H1 (cell line): ENCODE data around the gene XKR7. TPM values are rescaled to one million over a fixed set of nuclear protein-coding genes. Genes with fewer than 3 reads are reported as not detected.

Experiments used
- CTCF ChIA-PET: fragments of 300-600 bp; sonication (Branson Sonifier 250); formaldehyde crosslinking; loops from one replicate; lab custom pipeline; 2021; ENCODE audit not compliant: partially characterized antibody; lab: Charles Lee
- POLR2A ChIA-PET: fragments of 300-600 bp; sonication (Branson Sonifier 250); formaldehyde crosslinking; loops from one replicate; lab custom pipeline; 2021; ENCODE audit warnings: inconsistent platforms; ENCODE audit not compliant: partially characterized antibody; lab: Charles Lee
- DNase-seq, 2 experiments: peaks; one replicate each; pipeline versions ENCODE4 v3.0.0 to v3.0.0-alpha.2; 2010 to 2022; ENCODE audit warnings: low spot score in 2 of 2, low read depth in 1 of 2, mixed read lengths in 1 of 2
- FAIRE-seq: peaks from 2 replicates; lab custom pipeline; 2011; peaks lifted over from hg19 to GRCh38; lab: Jason Lieb, UNC
- H2AFZ ChIP-seq: 2 replicates; pipeline ENCODE4 v1.8.1; 2012; ENCODE audit warnings: low read length, inconsistent platforms
- H2AK5ac ChIP-seq: 2 replicates; pipeline ENCODE4 v1.6.1; 2013; ENCODE audit warnings: low read depth, low read length
- H2BK120ac ChIP-seq: replicated peaks from 2 replicates; pipeline ENCODE3; 2013; ENCODE audit warnings: low read depth, low read length, inconsistent platforms
- H2BK12ac ChIP-seq: 2 replicates; pipeline ENCODE4 v1.6.1; 2013; ENCODE audit warnings: low read depth, low read length
- H2BK15ac ChIP-seq: 2 replicates; pipeline ENCODE4 v1.6.1; 2013; ENCODE audit warnings: low read length
- H2BK20ac ChIP-seq: 2 replicates; pipeline ENCODE4 v1.6.1; 2013; ENCODE audit warnings: low read length
- H2BK5ac ChIP-seq: 2 replicates; pipeline ENCODE4 v1.6.1; 2013; ENCODE audit warnings: low read depth, low read length
- H3K14ac ChIP-seq: 2 replicates; pipeline ENCODE4 v1.6.1; 2013; ENCODE audit warnings: inconsistent platforms; ENCODE audit not compliant: insufficient read length
- H3K18ac ChIP-seq: 2 replicates; pipeline ENCODE4 v1.6.1; 2013; ENCODE audit warnings: low read length; ENCODE audit errors: extremely low read depth
- H3K23ac ChIP-seq: 2 replicates; pipeline ENCODE4 v1.6.1; 2013; ENCODE audit warnings: inconsistent platforms; ENCODE audit not compliant: insufficient read length
- H3K23me2 ChIP-seq: 2 replicates; pipeline ENCODE4 v1.6.1; 2013; ENCODE audit warnings: low read depth, low read length
- H3K27ac ChIP-seq: 2 replicates; pipeline ENCODE4 v1.6.1; 2011; ENCODE audit warnings: low read depth, low read length, inconsistent platforms
- H3K27me3 ChIP-seq, 4 experiments: replicated peaks in 1 of 4; 1 replicate in 1 of 4; 2 replicates in 3 of 4; pipeline versions ENCODE4 v1.6.1 to v1.8.1; 2011 to 2013; ENCODE audit warnings: low read length in 3 of 4, mild to moderate bottlenecking in 3 of 4, inconsistent platforms in 2 of 4, mixed read lengths in 2 of 4, moderate library complexity in 1 of 4; ENCODE audit not compliant: control insufficient read depth in 3 of 4, insufficient read depth in 3 of 4; ENCODE audit errors: extremely low read depth in 1 of 4
- H3K36me3 ChIP-seq, 4 experiments: 2 replicates each; pipeline versions ENCODE4 v1.6.1 to v1.8.1; 2011 to 2013; ENCODE audit warnings: mild to moderate bottlenecking in 4 of 4, low read length in 3 of 4, moderate library complexity in 2 of 4, control low read depth in 1 of 4, inconsistent platforms in 1 of 4; ENCODE audit not compliant: insufficient read depth in 4 of 4, control insufficient read depth in 2 of 4
- H3K4ac ChIP-seq: replicated peaks from 2 replicates; pipeline ENCODE3; 2013; ENCODE audit warnings: low read length, low read depth, mixed read lengths, inconsistent platforms; ENCODE audit not compliant: insufficient read length
- H3K4me1 ChIP-seq, 4 experiments: replicated peaks in 1 of 4; 1 replicate in 1 of 4; 2 replicates in 3 of 4; pipeline versions ENCODE4 v1.6.1 to v1.8.1; 2011 to 2013; ENCODE audit warnings: low read length in 3 of 4, inconsistent platforms in 2 of 4, mixed read lengths in 1 of 4; ENCODE audit not compliant: insufficient read depth in 4 of 4, control insufficient read depth in 3 of 4
- H3K4me2 ChIP-seq, 2 experiments: 2 replicates each; pipeline versions ENCODE4 v1.6.1 to v1.8.1; 2011 to 2013; ENCODE audit warnings: low read depth in 2 of 2, low read length in 2 of 2, control low read depth in 1 of 2, inconsistent platforms in 1 of 2, mild to moderate bottlenecking in 1 of 2; ENCODE audit not compliant: insufficient read depth in 1 of 2
- H3K4me3 ChIP-seq, 4 experiments: fragments of 200-600, 300-600 bp in 1 of 4; sonication (generic), shearing (Covaris generic), sonication (Bioruptor Twin) in 1 of 4; 2 replicates each; pipeline versions ENCODE4 v1.5.1 to v1.8.1; 2011 to 2016; ENCODE audit warnings: low read length in 4 of 4, low read depth in 3 of 4, control low read depth in 2 of 4, inconsistent platforms in 2 of 4, mild to moderate bottlenecking in 2 of 4, mixed read lengths in 1 of 4, moderate library complexity in 1 of 4; ENCODE audit not compliant: insufficient read depth in 2 of 4; ENCODE audit errors: extremely low read depth in 1 of 4
- H3K56ac ChIP-seq: replicated peaks from 2 replicates; pipeline ENCODE3; 2013; ENCODE audit warnings: low read depth, mild to moderate bottlenecking, mixed read lengths, low read length, inconsistent platforms; ENCODE audit not compliant: insufficient read length
- H3K79me1 ChIP-seq: 2 replicates; pipeline ENCODE4 v1.6.1; 2013; ENCODE audit warnings: low read depth, low read length, control low read depth
- H3K79me2 ChIP-seq, 2 experiments: 2 replicates each; pipeline versions ENCODE4 v1.6.1 to v1.8.1; 2012 to 2013; ENCODE audit warnings: low read length in 2 of 2, mild to moderate bottlenecking in 2 of 2, inconsistent platforms in 1 of 2; ENCODE audit not compliant: insufficient read depth in 2 of 2, control insufficient read depth in 1 of 2
- H3K9ac ChIP-seq, 4 experiments: replicated peaks in 1 of 4; 1 replicate in 1 of 4; 2 replicates in 3 of 4; pipeline versions ENCODE4 v1.6.1 to v1.8.1; 2011 to 2013; ENCODE audit warnings: low read depth in 3 of 4, low read length in 3 of 4, control low read depth in 2 of 4, mild to moderate bottlenecking in 2 of 4, moderate library complexity in 2 of 4, inconsistent platforms in 1 of 4; ENCODE audit errors: extremely low read depth in 1 of 4
- H3K9me3 ChIP-seq, 2 experiments: 2 replicates each; pipeline versions ENCODE4 v1.6.1 to v1.8.1; 2012 to 2013; ENCODE audit warnings: mild to moderate bottlenecking in 2 of 2, moderate library complexity in 2 of 2, control low read depth in 1 of 2, inconsistent platforms in 1 of 2, low read depth in 1 of 2, low read length in 1 of 2, mixed read lengths in 1 of 2; ENCODE audit not compliant: insufficient read depth in 2 of 2
- H4K20me1 ChIP-seq, 2 experiments: replicated peaks in 1 of 2; 2 replicates each; pipeline versions ENCODE3 to v1.8.1; 2011 to 2013; ENCODE audit warnings: inconsistent platforms in 2 of 2, low read length in 2 of 2, mild to moderate bottlenecking in 1 of 2; ENCODE audit not compliant: insufficient read depth in 2 of 2, control insufficient read depth in 1 of 2
- H4K5ac ChIP-seq: 2 replicates; pipeline ENCODE4 v1.6.1; 2013; ENCODE audit warnings: low read length, low read depth, mixed read lengths, inconsistent platforms; ENCODE audit not compliant: insufficient read length
- H4K8ac ChIP-seq: 2 replicates; pipeline ENCODE4 v1.8.0; 2013; ENCODE audit warnings: mild to moderate bottlenecking, moderate library complexity, low read length, inconsistent platforms; ENCODE audit not compliant: insufficient read depth; ENCODE audit errors: extremely low read depth
- H4K91ac ChIP-seq: replicated peaks from 2 replicates; pipeline ENCODE3; 2013; ENCODE audit warnings: low read length, mixed read lengths, inconsistent platforms; ENCODE audit not compliant: insufficient read length
- CREB1 ChIP-seq: IDR thresholded peaks from 2 replicates; pipeline ENCODE4 v1.6.1; 2012; ENCODE audit warnings: inconsistent platforms
- HDAC6 ChIP-seq: IDR thresholded peaks from one replicate; pipeline ENCODE4 v1.7.1; 2012; ENCODE audit warnings: low read depth, mild to moderate bottlenecking, inconsistent platforms, low read length, moderate library complexity
- WGBS, 2 experiments: shearing (Covaris generic) in 1 of 2; methylation state at CpG; one replicate each; pipeline versions ENCODE4 v1.1.6 to v1.1.7; 2013 to 2015; ENCODE audit warnings: low lambda C conversion rate in 2 of 2, mixed read lengths in 2 of 2, inconsistent platforms in 1 of 2, low coverage in 1 of 2, missing lambda C conversion rate in 1 of 2; ENCODE audit not compliant: insufficient replicate concordance in 2 of 2, insufficient coverage in 1 of 2, insufficient read length in 1 of 2; ENCODE audit errors: extremely low coverage in 1 of 2, missing lambda C conversion rate in 1 of 2; 5-methylcytosine and 5-hydroxymethylcytosine counted together
- polyA plus RNA-seq, 7 experiments: library from polyadenylated mRNA; depleted of rRNA in 3 of 7; stranded (reverse) in 5 of 7; unstranded in 2 of 7; fragments of >200 nt in 5 of 7; fragments of 200-250 nt in 2 of 7; gene quantifications; 1 replicate in 5 of 7; 2 replicates in 1 of 7; 4 replicates in 1 of 7; pipeline versions ENCODE4 v1.2.1 to v1.2.3, GENCODE V29; 2011 to 2013; ENCODE audit warnings: missing spikeins in 2 of 7, mixed read lengths in 2 of 7
- total RNA-seq: library from RNA; stranded (reverse); fragmentation: NEBNext Ultra II Directional; extraction: Animal tissue kit (Norgen Biotek cat#: 25700); gene quantifications from 2 replicates; pipeline ENCODE4 v1.2.1, GENCODE V29; 2021
- TF ChIP-seq, protein P1 (sequence below): IDR thresholded peaks from 2 replicates; pipeline ENCODE4 v1.6.1; 2011; ENCODE audit warnings: low read length, improper control_type of control experiment
- TF ChIP-seq, protein P2 (sequence below): IDR thresholded peaks from 2 replicates; pipeline ENCODE4 v1.6.1; 2012; ENCODE audit warnings: inconsistent platforms
- TF ChIP-seq, protein P3 (sequence below): IDR thresholded peaks from 2 replicates; pipeline ENCODE4 v1.6.1; 2012; ENCODE audit warnings: inconsistent platforms

XKR7 gene
- total and polyA plus RNA-seq, 2 of the 8 experiments (the other 6 are each of a cell fraction or from before 2014, with no cell fraction given) = 1.8 to 2.4 TPM

DNA sequence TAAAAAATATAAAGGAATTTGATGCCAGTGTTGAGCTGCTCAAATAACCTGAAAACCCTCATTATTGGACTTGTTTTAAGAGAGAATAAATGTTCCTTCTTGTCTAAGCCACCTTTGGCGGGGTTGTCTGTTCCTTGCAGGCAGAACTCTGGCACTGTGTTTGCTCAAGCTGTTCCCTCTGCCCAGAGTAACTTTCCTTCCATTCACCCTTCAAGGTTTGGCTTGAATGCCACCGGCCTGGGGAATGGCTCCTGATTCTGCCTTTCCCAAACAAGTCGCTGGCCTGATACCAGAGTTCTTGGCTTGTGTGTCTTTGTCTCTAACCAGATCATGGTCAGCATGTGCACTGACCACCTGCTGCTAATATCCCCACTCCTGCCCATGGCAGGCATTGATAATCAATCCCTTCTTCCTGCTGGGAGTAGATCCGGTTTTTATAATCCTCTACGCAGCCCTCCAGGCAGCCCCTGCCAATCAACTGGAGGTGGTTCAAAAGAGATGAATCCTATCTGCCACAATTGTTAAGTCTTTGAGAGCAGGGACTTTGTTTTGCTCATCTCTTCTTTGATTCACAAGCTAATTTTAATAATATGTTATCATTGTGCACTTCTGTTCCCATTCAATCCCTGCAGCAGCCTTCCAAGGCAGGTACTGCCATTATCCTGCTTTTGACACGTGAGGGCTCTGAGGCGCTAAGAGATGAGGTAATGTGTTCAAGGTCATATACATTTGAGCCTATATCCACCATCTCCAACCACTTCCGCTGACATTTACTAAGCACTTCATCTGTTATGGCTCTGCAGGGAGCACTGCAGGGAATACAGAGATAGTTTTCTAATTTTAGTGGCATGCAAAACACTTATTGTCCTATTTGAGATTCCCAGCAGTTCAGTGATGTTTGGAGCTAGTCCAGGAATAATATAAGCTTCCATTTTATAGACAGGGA lies 39.2 kb downstream of the XKR7 start:
- H2AFZ ChIP-seq = 0 out of 2 replicates have a peak overlapping the region, but pooled peaks have one; percentile 23
- 0 out of 2 replicates have a peak overlapping the region, but pooled peaks have one; percentile 63 for H2BK15ac ChIP-seq
- no peak overlapping the region; the same call in 1 of the 2 replicates for H2BK5ac ChIP-seq
- peak overlapping the region; percentile 24 for H3K56ac ChIP-seq
- H3K4ac ChIP-seq = peak overlapping the region; percentile 4
- H4K20me1 ChIP-seq = no peaks in the 10 kb centered on the region
- DNase-seq (no peak), FAIRE-seq (peak; percentile 92)
- ChIA-PET CTCF (interaction anchor here (0.6 to 2.7 kb wide), 14 partner anchors 10 to 184 kb away, joined by 3 to 20 read pairs (median 4); partner anchors contain the start of gene PDRG1), POLR2A (interaction anchor here (1.2 to 2.1 kb wide), 4 partner anchors 10 to 39 kb away, joined by 3 to 8 read pairs (median 6); partner anchors contain the start of gene XKR7)
- TF ChIP-seq HDAC6 (no peak), CREB1 (0 out of 2 replicates have a peak, but pooled peaks have one; percentile 21)
- TF ChIP-seq, protein P1, sequence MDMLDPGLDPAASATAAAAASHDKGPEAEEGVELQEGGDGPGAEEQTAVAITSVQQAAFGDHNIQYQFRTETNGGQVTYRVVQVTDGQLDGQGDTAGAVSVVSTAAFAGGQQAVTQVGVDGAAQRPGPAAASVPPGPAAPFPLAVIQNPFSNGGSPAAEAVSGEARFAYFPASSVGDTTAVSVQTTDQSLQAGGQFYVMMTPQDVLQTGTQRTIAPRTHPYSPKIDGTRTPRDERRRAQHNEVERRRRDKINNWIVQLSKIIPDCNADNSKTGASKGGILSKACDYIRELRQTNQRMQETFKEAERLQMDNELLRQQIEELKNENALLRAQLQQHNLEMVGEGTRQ = no peak
- TF ChIP-seq, protein P2, sequence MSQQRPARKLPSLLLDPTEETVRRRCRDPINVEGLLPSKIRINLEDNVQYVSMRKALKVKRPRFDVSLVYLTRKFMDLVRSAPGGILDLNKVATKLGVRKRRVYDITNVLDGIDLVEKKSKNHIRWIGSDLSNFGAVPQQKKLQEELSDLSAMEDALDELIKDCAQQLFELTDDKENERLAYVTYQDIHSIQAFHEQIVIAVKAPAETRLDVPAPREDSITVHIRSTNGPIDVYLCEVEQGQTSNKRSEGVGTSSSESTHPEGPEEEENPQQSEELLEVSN = peak; percentile 54; the same call in 1 of the 2 replicates
- TF ChIP-seq, protein P3, sequence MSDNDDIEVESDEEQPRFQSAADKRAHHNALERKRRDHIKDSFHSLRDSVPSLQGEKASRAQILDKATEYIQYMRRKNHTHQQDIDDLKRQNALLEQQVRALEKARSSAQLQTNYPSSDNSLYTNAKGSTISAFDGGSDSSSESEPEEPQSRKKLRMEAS = peak; percentile 78
- 0 out of 2 replicates have a peak overlapping the region, but pooled peaks have one; percentile 2 for H2BK20ac ChIP-seq
- H3K14ac ChIP-seq = no peak overlapping the region
- H2BK12ac ChIP-seq = peak overlapping the region; percentile 71; the same call in 1 of the 2 replicates
- no peaks in the 10 kb centered on the region for H3K79me2 ChIP-seq
- H3K4me2 ChIP-seq = peak overlapping the region in 1 of 2 experiments; percentile 8; a peak in 2 of 4 replicates
- peaks cover 16 to 21% (median 19%) of the 10 kb centered on the region in 4 experiments for H3K4me1 ChIP-seq
- no peak overlapping the region for H4K5ac ChIP-seq
- no peak overlapping the region for H3K27ac ChIP-seq
- H4K91ac ChIP-seq = peak overlapping the region; percentile 56
- H4K8ac ChIP-seq = no peak overlapping the region
- WGBS, 2 experiments = 68% methylated on average over 8 of the region's 8 CpGs; no CpG with 5 or more reads in 1 of the 2 experiments
- no peak overlapping the region for H3K23ac ChIP-seq
- H3K36me3 ChIP-seq = no peaks in the 10 kb centered on the region
- no peaks in the 10 kb centered on the region for H3K27me3 ChIP-seq
- no peaks in the 10 kb centered on the region for H3K9me3 ChIP-seq
- no peak overlapping the region for H3K4me3 ChIP-seq
- H2AK5ac ChIP-seq = no peak overlapping the region
- H3K79me1 ChIP-seq = no peaks in the 10 kb centered on the region
- 0 out of 2 replicates have a peak overlapping the region, but pooled peaks have one; percentile 63 for H3K18ac ChIP-seq
- H3K9ac ChIP-seq = peak overlapping the region in 1 of 4 experiments; percentile 4; a peak in 1 of 7 replicates
- peaks cover 2% of the 10 kb centered on the region; the same call in 1 of the 2 replicates for H3K23me2 ChIP-seq
- H2BK120ac ChIP-seq = peak overlapping the region; percentile 48
